Mammary microvascular endothelial cell (primary cell): ENCODE data around the gene OR1D5. TPM values are rescaled to one million over a fixed set of nuclear protein-coding genes. Genes with fewer than 3 reads are reported as not detected.

Source experiments
- total RNA-seq: library from RNA; depleted of rRNA; stranded (reverse); fragments of >200 nt; gene quantifications from 2 replicates; pipeline ENCODE4 v1.2.3, GENCODE V29; 2015

OR1D5 gene
- not detected in 2 replicates for total RNA-seq

GRCh38 chr17:3063507-3063906, at the start of gene OR1D5:
TSS of gene OR1D5 (minus strand) at chr17:3063607. CDS start at chr17:3063607, 0 bp downstream.

GRCh38 chr17:3104322-3104721, 40.9 kb upstream of the OR1D5 start, which contains the start of gene OR1D2:
TSS of gene OR1D2 (minus strand) at chr17:3104422. CDS start at chr17:3092996, 11,426 bp downstream.

Other genes starting within 250 kb of the OR1D5 start
- not detected in 2 replicates for gene OR1D2, start 40.8 kb upstream of the OR1D5 start, total RNA-seq
- gene OR1G1, start 63.9 kb upstream of the OR1D5 start, total RNA-seq: not detected in 2 replicates
- gene OR1A2, start 133.9 kb upstream of the OR1D5 start, total RNA-seq: not detected in 2 replicates
- gene OR1A1, start 144.1 kb upstream of the OR1D5 start, total RNA-seq: not detected in 2 replicates
- gene OR3A1, start 234.8 kb upstream of the OR1D5 start, total RNA-seq: not detected in 2 replicates